ENCODE results near the gene DDIAS.

DDIAS gene

DNA sequence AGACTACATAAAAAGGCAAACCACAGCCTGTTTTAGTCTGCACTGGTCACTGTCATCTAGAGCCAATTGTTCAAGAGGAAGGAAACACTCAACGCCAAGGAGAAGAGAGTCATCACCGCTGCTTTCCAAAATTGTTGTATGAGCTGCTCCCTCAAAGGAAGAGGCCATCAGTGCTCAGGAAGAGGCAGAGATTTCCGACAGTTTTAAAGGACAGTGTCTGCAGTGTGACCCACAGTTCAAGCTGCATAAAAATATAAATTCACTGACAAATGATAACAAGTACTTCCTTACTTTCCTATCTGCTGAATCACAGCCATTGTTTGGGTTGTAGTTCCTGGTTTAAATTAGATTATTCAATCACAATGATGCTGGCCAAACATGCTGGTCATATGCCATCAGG is 17.7 kb upstream of the DDIAS start:
- DNase-seq (ENCODE audit: low read depth): no peak
- no peak overlapping the region for H3K4me3 ChIP-seq (ENCODE audit: control insufficient read depth, low read depth, low read length)
- TF ChIP-seq, protein P1, sequence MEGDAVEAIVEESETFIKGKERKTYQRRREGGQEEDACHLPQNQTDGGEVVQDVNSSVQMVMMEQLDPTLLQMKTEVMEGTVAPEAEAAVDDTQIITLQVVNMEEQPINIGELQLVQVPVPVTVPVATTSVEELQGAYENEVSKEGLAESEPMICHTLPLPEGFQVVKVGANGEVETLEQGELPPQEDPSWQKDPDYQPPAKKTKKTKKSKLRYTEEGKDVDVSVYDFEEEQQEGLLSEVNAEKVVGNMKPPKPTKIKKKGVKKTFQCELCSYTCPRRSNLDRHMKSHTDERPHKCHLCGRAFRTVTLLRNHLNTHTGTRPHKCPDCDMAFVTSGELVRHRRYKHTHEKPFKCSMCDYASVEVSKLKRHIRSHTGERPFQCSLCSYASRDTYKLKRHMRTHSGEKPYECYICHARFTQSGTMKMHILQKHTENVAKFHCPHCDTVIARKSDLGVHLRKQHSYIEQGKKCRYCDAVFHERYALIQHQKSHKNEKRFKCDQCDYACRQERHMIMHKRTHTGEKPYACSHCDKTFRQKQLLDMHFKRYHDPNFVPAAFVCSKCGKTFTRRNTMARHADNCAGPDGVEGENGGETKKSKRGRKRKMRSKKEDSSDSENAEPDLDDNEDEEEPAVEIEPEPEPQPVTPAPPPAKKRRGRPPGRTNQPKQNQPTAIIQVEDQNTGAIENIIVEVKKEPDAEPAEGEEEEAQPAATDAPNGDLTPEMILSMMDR (IDR thresholded peaks at IDR 0.05; ENCODE audit: control insufficient read depth, insufficient read depth, low read depth, low read length, missing control alignments): no peak

DNA sequence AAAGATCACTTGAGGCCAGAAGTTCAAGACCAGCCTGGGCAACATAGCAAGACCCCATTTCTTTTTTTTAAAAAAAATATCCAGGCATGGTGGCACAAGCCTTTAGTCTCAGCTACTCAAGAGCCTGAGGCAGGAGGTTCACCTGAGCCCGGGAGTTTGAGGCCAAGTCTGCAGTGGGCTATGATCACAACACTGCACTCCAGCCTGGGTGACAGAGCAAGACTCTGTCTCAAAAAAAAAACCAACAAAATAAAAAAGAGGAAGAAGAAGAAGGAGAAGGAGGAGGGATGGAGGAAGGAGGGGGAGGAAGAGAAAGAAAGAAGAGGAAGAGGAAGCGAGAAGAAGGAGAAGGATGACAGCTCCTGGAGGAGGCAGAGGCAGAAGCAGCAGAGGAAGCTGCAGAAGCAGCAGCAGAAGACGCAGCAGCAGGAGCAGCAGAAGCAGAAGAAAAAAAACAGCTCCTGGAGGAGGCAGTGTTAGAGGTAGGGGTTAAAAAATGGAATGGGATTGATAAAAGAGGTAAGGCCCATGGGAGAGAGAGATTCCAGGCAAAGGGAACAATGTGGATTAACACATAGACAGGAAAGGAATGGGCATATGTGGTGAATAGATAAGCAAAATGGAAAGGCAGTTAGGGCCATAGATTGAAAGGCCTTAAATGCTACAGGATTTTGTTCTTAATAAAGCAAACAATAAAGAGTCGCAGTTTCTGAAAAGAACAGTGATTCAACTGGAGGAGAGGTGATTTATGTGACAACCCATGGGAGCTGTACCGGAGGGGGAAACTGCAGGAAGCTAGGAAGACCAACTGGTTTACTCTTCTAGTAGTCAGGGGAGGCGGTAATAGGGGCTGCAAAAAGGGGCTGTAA is 12.2 kb upstream of the DDIAS start:
- no peak overlapping the region for H3K4me3 ChIP-seq (ENCODE audit: control insufficient read depth, low read depth, low read length)
- no peak for DNase-seq (ENCODE audit: low read depth)
- TF ChIP-seq, protein P1 (IDR thresholded peaks at IDR 0.05; ENCODE audit: control insufficient read depth, insufficient read depth, low read depth, low read length, missing control alignments): no peak

DNA sequence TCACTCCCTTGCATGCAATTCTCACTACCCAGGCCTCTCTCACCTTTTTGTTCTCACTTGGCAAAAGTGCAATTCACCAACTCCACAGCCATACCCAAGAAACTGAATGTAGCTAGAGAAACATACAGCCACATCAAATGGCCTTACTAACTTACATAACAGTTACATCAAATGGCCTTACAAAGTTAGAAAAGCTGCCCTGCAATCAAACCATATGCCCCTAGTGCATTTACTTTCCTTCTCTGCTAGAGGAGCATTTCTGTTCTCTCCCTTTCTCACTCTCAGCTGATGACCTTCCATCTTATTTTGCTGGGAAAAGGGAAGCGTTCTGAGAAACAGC is 11.6 kb upstream of the DDIAS start:
- no peak overlapping the region for H3K4me3 ChIP-seq (ENCODE audit: control insufficient read depth, low read depth, low read length)
- DNase-seq (ENCODE audit: low read depth): no peak
- TF ChIP-seq, protein P1 (IDR thresholded peaks at IDR 0.05; ENCODE audit: control insufficient read depth, insufficient read depth, low read depth, low read length, missing control alignments): no peak

- TF ChIP-seq, protein P1 (IDR thresholded peaks at IDR 0.05; ENCODE audit: control insufficient read depth, insufficient read depth, low read depth, low read length, missing control alignments): no peak
- no peak overlapping the region for H3K4me3 ChIP-seq (ENCODE audit: control insufficient read depth, low read depth, low read length)
- no peak for DNase-seq (ENCODE audit: low read depth)
Observed at GRCh38 chr11:82890936-82891335, 10.6 kb upstream of the DDIAS start.

DNA sequence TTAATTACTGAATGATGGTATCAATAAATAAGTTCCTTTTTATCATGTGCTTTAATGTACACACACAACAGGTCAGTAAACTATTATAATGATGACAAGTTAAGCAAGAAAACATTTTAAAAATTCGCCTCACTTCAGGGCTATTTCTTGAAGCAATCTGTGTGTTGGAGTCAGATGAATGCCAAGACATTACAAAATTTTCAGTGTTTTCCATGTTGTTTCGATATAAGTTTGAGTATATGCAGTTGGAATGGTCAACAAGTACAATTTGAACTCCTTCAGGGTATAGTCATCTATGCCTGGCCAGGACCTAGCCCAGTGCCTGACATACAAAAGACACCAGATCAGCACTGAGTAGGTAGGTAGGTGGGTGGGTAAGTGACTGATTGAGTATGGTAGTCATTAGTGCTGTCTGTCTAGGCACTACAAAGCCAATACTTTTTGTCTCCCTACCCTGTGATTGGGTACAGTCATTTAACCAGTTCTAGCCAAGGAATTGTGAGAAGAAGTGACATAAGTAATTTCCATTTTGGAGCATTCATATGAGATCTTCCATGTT is 8.8 kb upstream of the DDIAS start:
- no peak overlapping the region for H3K4me3 ChIP-seq (ENCODE audit: control insufficient read depth, low read depth, low read length)
- TF ChIP-seq, protein P1 (IDR thresholded peaks at IDR 0.05; ENCODE audit: control insufficient read depth, insufficient read depth, low read depth, low read length, missing control alignments): no peak
- no peak for DNase-seq (ENCODE audit: low read depth)

DNA sequence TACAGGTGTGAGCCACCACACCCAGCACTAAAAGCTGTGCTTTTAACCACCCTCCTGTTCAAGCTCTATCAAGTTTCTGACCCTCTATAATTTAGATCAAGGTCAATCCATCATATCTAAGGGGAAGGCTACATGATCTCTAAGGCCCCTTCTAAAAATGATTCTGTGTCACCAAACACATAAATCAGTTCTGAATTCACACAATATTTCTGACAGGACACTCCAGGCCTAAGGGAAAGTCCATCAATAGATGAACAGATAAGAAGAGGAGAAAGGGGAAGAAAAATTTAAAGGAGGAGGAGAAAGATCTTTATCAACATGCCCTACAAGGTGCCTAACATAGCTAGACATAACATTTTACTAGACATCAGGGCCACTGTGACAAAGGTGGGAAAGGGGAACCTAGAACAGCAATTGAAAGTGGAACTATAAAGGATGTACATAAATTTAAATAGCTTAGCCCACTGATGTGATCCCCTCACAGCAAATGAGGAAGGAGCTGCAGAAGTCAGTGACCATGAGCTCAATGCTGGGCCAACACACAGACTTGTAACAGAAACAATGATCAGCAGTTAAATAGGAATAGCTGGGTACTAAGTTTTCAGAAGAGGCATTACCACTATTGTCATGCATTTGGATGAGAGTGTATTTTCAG is 6.0 kb upstream of the DDIAS start:
- no peak overlapping the region for H3K4me3 ChIP-seq (ENCODE audit: control insufficient read depth, low read depth, low read length)
- TF ChIP-seq, protein P1 (IDR thresholded peaks at IDR 0.05; ENCODE audit: control insufficient read depth, insufficient read depth, low read depth, low read length, missing control alignments): no peak
- no peak for DNase-seq (ENCODE audit: low read depth)
